ENCODE results near the gene FZR1. TPM values are rescaled to one million over a fixed set of nuclear protein-coding genes. Genes with fewer than 3 reads are reported as not detected.
"Not testable (repeated sequence)": the region's sequence is repeated elsewhere in the genome, so short reads cannot be mapped to it uniquely, and the experiment has no call there.

FZR1 gene
- total and polyA plus RNA-seq, 2 of the 13 experiments (the other 11 are each of a cell fraction or from before 2014, with no cell fraction given) = 29.0 to 30.8 TPM

GRCh38 chr19:3508121-3508661 lies 2.1 kb downstream of the FZR1 start:
- DNase-seq (ENCODE audit: low spot score); H3K27me3 ChIP-seq (ENCODE audit: control insufficient read depth in 1 of 2, insufficient read depth in 2 of 2, low read length in 2 of 2); in situ Hi-C loops (cut with HindIII; ENCODE audit: extremely low pct_ligation_motif_present, low pct_unique_long_range_greater_than_20kb); H3K9ac ChIP-seq (ENCODE audit: insufficient read depth, low read depth, low read length); BruUV-seq (replicated peaks); H3K9me3 ChIP-seq (ENCODE audit: low read length); CTCF ChIA-PET (ENCODE audit: low intra/inter-chr PET ratio, low total read pairs); POLR2A ChIA-PET; FAIRE-seq; H2AFZ ChIP-seq (ENCODE audit: low read length); ATAC-seq; H4K20me1 ChIP-seq (ENCODE audit: insufficient read depth, low read length): not testable (repeated sequence)
- Histone ChIP-seq H3K4me1 (ENCODE audit: insufficient read depth, low read length) (peaks cover 36% of the 10 kb centered on the region), H3K27ac (ENCODE audit: extremely low read length, insufficient read depth, low read length) (peak overlapping the region; percentile 53), H3K4me2 (ENCODE audit: low read depth, low read length) (0 out of 2 replicates have a peak overlapping the region, but pooled peaks have one; percentile 94), H3K36me3 (replicated peaks in 1 of 2; ENCODE audit: control insufficient read depth in 1 of 2, insufficient read depth in 2 of 2, low read length in 2 of 2) (peaks cover 3 to 16% of the 10 kb centered on the region in 2 experiments; a peak in 3 of 5 replicates), H3K4me3 (replicated peaks in 1 of 3; ENCODE audit: insufficient read depth in 1 of 3, low read depth in 2 of 3, low read length in 3 of 3) (peak overlapping the region in 1 of 3 experiments; percentile 96; a peak in 1 of 6 replicates), H3K79me2 (ENCODE audit: insufficient read depth, low read length) (peaks cover 59% of the 10 kb centered on the region)
- peak; percentile 63; the same call in 1 of the 2 replicates for TF ChIP-seq ZNF460 (CRISPR knock-in tag; IDR thresholded peaks at IDR 0.05; ENCODE audit: borderline replicate concordance)
- WGBS (ENCODE audit: low lambda C conversion rate) = 82% methylated on average over 15 of the region's 18 CpGs
- intact Hi-C loops (cut with micrococcal nuclease; ENCODE audit: unreplicated experiment) = loop anchor here (5.0 kb wide), 1 partner anchor 64 kb away; the partner anchor contains the start of gene HMG20B

GRCh38 chr19:3508771-3509535 lies 2.8 kb downstream of the FZR1 start:
- peaks cover 16% of the 10 kb centered on the region; the same call in 1 of the 2 replicates for H4K20me1 ChIP-seq (ENCODE audit: insufficient read depth, low read length)

More at GRCh38 chr19:3508771-3509535, 2.8 kb downstream of the FZR1 start:
- WGBS (ENCODE audit: low lambda C conversion rate) = 98% methylated on average over 17 of the region's 23 CpGs
- Histone ChIP-seq H3K36me3 (replicated peaks in 1 of 2; ENCODE audit: control insufficient read depth in 1 of 2, insufficient read depth in 2 of 2, low read length in 2 of 2) (peaks cover 5 to 20% of the 10 kb centered on the region in 2 experiments; a peak in 4 of 5 replicates), H2AFZ (ENCODE audit: low read length) (no peak overlapping the region), H3K79me2 (ENCODE audit: insufficient read depth, low read length) (peaks cover 61% of the 10 kb centered on the region), H3K4me2 (ENCODE audit: low read depth, low read length) (no peak overlapping the region), H3K27ac (ENCODE audit: extremely low read length, insufficient read depth, low read length) (no peak overlapping the region), H3K9me3 (ENCODE audit: low read length) (no peaks in the 10 kb centered on the region), H3K4me1 (ENCODE audit: insufficient read depth, low read length) (peaks cover 28% of the 10 kb centered on the region), H3K27me3 (ENCODE audit: control insufficient read depth in 1 of 2, insufficient read depth in 2 of 2, low read length in 2 of 2) (no peaks in the 10 kb centered on the region), H3K9ac (ENCODE audit: insufficient read depth, low read depth, low read length) (no peak overlapping the region), H3K4me3 (replicated peaks in 1 of 3; ENCODE audit: insufficient read depth in 1 of 3, low read depth in 2 of 3, low read length in 3 of 3) (no peak overlapping the region)
- ChIA-PET POLR2A (no interaction called here), CTCF (ENCODE audit: low intra/inter-chr PET ratio, low total read pairs) (no interaction called here)
- no peak for ATAC-seq
- no peak for TF ChIP-seq ZSCAN31 (CRISPR knock-in tag; IDR thresholded peaks at IDR 0.05; ENCODE audit: low read depth)
- TF ChIP-seq ZXDC (CRISPR knock-in tag; IDR thresholded peaks at IDR 0.05) = no peak
- peak; percentile 79; the same call in 1 of the 2 replicates for TF ChIP-seq HNRNPL (IDR thresholded peaks at IDR 0.05; ENCODE audit: low read depth, low read length)
- in situ Hi-C loops (cut with HindIII; ENCODE audit: extremely low pct_ligation_motif_present, low pct_unique_long_range_greater_than_20kb) (no loop called here), intact Hi-C loops (cut with micrococcal nuclease; ENCODE audit: unreplicated experiment) (loop anchor here (5.0 kb wide), 1 partner anchor 63 kb away; the partner anchor contains the start of gene HMG20B)
- no peak for FAIRE-seq
- no peak for DNase-seq (ENCODE audit: low spot score)
- no TSS peak for BruUV-seq (replicated peaks)

Data from HepG2 (cell line).